Gastroesophageal sphincter (tissue), 3 donors: Measurements from ENCODE around the gene MAST1.

Experiments used
- CTCF ChIP-seq, 4 experiments: fragments of 200-600 bp in 2 of 4; fragments of 450-650 bp in 2 of 4; sonication (generic) in 1 of 4; IDR thresholded peaks; one replicate each; pipeline ENCODE4 v1.5.1; 2017 to 2019; ENCODE audit warnings: antibody characterized with exemption in 4 of 4, mild to moderate bottlenecking in 2 of 4, moderate library complexity in 2 of 4
- EP300 ChIP-seq: sonication (generic); formaldehyde crosslinking; IDR thresholded peaks from one replicate; pipeline ENCODE4 v1.6.1; 2017; ENCODE audit warnings: antibody characterized with exemption, mild to moderate bottlenecking
- POLR2A ChIP-seq, 2 donors: fragments of 450-650 bp; IDR thresholded peaks; one replicate each; pipeline ENCODE4 v1.6.1; 2017; ENCODE audit warnings: antibody characterized with exemption in 2 of 2, mild to moderate bottlenecking in 2 of 2, moderate library complexity in 1 of 2

DNA sequence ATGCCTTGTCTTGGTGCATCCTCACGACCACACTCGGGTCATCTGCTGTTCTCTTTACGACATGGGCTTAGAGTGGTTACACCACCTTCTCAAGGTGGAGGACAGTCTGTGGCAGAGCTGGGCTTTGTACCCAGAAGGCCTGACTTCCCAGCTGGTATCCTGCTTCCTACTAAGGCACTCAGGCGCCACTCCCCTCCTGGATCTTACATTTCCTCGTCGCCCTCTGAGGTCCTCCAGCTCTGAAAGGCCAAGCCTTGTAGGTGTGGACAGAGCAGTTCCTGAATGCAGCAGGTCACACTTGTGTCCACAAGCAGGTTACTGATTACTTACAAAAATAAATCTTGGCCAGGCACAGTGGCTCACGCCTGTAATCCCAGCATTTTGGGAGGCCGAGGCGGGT is 68.9 kb downstream of the MAST1 start:
- no peak for TF ChIP-seq CTCF (IDR thresholded peaks at IDR 0.05)
- no peak for TF ChIP-seq POLR2A (IDR thresholded peaks at IDR 0.05)
- no peak for TF ChIP-seq EP300
